GM19099 (cell line): ENCODE measurements around the gene TLDC2.

Experiments used
- POLR2A ChIP-seq: IDR thresholded peaks from 3 replicates; pipeline ENCODE4 v1.6.1; 2011; ENCODE audit warnings: low read depth; ENCODE audit not compliant: insufficient read length; ENCODE audit errors: extremely low read depth

The TLDC2 gene

DNA sequence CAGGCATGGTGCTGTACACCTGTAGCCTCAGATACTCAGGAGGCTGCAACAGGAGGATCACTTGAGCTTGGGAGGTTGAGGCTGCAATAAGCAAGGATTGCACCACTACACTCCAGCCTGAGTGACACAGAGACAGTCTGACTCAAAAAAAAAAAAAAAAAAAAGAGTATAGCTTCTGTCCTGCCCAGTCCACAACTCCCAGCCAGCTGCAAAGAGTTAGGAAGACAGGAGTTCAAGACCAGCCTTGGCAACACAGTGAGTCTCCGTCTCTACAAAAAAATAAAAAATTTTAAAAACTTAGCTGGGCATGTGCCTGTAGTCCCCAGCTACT lies 28.3 kb upstream of the TLDC2 start:
- no peak for TF ChIP-seq POLR2A

DNA sequence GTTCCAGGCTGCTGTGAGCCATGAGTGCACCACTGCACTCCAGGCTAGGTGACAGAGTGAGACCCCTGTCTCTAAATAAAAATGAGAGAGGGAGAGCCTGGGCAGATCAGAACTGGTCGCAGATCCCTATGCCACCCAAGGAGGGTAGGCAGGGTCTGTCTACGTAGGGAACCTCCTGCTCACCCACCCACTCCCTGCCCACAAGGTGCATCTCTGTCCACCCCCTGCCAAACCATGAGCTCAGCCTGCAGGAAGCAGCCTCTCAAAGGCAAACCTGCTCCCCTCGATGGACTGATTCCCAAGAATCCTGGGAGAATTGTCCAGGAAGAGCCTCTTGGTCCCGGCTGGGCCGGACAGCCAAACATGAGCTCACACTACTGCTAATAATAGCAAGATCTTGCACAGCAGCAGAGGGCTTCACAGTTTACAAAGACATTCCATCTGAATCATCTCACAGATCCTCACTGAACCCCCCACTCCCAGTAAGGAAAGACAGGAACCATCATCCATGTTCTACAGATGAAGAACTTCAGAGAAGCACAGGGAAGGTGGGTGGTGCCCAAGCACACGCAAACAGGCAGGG lies 27.8 kb upstream of the TLDC2 start:
- no peak for TF ChIP-seq POLR2A

DNA sequence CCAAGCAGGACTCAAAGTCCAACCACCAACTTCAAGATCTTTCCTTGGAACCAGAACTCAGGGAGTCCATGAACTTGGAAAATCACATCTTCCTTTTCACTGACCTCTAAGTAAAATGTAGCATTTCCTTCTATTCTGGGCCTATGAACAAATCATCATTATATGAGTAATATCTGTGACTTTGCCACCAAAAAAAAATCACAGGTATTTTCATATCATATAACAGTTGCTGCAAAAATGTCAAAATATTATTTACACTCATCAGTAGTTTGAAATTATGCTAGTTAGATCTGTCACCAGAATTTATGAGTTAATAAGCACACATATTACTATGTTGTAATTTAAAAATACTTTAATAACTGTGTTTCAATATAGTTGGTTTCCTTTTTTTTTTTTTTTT lies 27.3 kb upstream of the TLDC2 start:
- no peak for TF ChIP-seq POLR2A

DNA sequence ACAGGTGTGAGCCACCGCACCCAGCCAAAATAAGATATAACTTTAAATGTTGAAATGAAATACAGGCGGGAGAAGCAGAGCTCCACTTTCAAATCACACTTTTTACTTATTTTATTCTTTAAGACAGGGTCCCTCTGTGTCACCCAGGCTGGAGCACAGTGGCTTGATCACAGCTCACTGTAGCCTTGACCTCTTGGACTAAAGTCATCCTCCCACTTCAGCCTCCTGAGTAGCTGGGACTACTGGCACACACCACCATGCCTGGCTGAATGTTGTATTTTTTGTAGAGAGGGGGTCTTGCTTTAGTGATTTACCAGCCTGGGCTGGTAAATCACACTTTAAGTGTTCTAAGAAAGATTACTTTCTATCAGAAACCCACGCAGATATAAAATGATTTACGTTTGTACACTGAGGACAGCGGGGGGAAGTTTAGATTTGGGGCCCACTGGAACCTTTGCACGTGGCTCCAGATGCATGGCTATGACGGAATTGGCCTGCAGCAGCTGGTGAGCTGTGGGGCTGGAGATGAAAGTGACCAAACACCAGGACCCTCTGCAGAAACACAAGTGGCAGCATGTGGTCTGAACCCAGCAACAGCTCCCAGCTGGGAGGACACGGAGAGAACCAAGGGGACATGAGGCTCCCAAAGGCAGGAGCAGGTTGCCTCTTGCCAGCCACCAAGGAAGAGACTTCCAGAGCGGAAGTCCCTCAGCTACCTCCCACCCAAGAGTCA lies 26.4 kb upstream of the TLDC2 start:
- TF ChIP-seq POLR2A: no peak

DNA sequence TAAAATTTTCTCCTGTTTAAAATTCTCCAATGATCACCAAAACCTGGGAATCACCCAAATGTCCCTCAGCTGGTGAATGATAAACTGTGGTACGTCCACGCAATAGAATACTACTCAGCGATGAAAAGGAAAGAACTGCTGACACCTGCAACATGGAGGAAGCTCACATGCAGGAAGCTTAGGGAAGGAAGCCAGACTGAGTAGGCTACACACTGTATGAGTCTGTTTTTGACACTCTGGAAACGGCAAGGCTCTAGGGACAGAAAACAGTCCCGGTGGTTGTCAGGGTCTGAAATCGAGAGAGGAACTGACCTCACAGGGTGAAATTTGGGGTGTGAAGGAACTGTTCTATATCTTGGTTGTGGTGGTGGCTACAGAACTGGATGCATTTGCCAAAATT lies 25.2 kb upstream of the TLDC2 start:
- TF ChIP-seq POLR2A: no peak

DNA sequence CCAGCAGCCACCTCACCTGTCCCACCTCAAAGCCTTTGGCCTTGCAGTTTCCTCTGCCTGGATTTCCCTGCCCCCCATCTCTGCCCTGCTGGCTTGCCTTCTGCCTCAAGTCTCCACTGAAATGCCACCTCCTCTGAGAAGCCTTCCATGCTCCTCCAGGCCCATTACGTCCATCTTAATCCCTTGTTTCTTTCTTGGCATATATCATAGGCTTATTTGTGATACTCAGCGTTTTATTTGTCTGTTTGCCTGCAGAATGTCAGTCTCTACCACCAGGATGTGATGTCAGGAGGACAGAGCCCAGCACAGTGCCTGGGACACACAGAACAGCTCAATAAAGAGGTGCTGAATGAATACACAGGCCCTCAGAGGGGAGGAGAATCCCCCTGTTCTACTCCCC lies 24.4 kb upstream of the TLDC2 start:
- TF ChIP-seq POLR2A: no peak

DNA sequence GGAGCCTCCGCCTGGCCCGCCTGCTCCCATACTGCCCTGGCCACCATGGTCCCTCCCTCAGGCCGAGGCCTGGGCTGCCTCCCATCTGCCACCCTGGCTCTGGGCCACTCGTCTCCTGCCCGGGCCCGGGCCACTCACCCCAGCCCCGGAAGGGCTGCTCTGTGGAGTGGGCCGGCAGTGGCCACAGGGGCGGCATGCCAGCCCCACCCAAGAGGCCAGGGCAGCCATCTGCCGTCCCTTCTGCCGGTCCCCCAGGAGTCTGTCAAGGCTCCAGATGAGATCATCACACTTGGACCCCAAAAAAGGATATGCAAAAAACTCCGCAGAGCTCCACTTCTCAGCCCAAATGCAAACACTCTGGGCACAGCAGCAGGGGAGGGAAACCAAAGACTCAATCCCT lies 23.8 kb upstream of the TLDC2 start:
- peak; percentile 51 for TF ChIP-seq POLR2A

DNA sequence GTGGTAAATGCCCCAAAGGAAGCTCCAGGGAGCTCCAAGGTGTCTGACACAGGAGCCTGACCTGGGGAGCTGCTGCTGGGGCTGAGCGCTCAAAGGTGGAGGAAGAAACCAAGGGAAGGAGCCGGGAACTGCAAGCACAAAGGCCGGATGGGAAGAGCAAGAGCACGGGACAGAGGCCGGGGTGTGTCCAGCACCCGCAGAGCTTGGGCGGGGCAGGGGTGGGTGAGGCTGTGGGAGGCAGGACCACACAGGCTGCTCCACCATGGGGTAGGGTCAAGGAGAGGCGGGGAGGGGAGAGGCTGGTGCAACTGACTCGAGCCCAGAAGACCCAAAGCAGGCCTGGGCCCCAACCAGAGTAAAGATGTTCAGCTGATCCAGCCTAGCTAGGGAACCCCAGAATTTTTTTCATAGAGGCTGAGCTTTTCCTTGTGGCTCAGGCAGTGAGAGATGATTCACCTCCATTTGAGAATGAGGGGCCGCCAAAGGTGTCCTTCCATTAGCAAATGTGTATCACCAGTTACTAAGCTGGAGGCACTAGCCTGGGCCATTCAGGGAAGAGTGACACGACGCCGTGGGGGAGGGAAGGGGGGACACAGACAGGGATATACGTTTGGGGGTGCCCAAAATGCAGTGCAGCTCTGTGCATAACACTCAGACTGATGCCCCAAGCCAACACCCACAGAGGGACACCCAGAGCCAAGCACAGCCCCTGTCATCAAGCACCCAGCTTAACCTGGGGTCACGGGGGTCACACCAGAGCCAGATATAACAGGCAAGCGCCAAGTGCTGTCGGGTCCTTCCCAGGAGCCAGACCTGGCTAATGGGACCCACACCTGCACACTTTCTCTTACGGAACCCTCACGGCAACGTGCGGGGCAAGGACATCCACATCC lies 21.3 kb upstream of the TLDC2 start:
- TF ChIP-seq POLR2A: no peak

DNA sequence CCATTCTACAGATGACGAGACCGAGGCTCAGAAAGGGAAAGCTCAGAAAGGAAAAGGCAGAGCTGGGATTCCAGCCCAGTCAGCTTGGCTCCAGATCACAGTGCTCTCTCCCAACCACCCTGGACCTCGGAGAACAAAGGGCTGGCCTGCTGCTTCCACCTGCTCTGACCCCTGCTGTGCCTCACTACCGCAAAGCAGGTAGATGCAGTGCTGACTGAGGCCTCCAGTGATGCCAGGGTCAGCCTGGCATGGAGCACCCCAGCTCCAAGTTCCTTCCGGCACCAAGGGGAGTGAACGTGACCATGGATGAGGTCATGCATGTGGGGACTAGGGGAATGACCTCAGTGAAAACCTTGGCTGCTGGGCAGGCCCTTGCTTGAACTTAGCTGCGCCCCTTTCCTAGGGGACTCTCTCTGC lies 20.7 kb upstream of the TLDC2 start:
- no peak for TF ChIP-seq POLR2A

DNA sequence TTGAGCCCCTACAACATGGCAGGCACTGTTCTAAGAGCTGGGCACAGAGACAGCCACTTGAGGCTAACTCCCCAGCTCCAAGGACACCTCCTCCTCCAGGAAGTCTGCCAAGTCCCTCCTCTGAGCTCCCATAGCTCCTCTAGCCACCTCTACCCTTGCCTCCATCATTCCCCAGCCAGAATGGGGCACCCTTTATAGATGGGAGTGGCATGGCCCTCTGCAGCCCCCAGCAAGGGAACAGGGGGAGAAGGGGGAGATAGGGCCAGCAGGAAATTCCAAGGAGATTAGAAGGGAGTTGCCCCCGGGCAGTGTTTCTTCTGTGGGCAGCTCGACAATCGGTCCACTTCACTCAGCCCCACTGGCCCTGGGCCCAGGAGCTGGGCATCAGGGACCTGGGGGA lies 19.7 kb upstream of the TLDC2 start:
- TF ChIP-seq POLR2A: no peak

DNA sequence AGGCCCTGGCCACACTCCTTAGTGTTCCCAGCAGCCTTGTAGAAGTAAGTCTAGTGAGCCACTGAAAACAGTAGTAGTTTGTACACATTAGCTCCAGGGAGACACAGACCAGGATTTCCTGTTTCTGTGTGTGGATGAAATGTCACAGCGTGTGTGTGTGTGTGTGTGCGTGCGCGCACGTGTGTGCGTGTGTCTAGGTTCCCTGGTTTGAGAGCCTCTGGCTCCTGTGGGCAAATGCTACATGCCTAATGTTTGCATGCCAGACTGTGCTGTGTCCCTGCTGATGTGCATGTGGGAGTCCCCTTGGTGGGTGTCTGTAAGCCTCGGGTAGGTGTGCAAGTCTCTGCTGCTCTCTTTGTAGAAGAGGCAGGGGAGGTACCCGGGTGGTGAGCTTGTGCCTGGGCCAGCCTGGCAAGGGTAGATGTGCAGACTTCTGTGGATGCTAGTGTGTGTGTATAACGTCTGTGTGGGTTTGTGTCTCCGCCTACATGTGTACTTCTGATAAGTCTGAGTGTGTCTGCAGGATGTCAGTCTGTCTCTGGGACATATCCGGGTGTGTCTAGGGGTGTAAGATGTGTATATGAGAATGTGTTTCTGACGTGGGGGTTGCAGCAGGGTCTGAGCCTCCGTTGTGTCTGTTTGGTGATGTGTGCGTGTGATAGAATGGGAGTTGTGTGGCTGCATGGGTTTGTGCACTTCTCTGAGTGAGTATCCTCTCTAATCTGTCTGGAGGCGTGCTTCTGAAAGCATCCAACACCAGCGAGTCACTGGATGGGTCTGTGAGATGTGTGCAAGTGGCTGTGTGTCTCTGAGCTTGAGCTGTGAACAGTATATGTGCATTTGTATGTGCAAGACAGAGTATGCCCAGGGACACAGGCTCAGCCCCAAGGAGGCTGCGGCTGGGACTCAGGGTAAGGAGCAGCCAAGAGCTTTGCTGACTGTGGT lies 19.0 kb upstream of the TLDC2 start:
- TF ChIP-seq POLR2A: no peak

DNA sequence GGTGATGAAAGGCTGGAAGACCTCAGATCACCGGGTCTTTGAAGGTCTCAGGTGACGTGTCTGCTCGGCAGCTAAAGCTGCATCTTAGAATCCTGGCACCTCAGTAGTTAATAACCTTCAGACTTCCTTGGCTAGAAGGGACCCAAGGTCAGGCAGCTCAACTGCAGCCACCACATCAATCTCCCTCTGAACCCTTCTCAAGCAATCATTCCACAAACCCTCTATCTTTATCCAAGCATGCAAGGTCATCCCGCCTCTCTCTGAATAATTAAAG lies 16.7 kb upstream of the TLDC2 start:
- TF ChIP-seq POLR2A: no peak

DNA sequence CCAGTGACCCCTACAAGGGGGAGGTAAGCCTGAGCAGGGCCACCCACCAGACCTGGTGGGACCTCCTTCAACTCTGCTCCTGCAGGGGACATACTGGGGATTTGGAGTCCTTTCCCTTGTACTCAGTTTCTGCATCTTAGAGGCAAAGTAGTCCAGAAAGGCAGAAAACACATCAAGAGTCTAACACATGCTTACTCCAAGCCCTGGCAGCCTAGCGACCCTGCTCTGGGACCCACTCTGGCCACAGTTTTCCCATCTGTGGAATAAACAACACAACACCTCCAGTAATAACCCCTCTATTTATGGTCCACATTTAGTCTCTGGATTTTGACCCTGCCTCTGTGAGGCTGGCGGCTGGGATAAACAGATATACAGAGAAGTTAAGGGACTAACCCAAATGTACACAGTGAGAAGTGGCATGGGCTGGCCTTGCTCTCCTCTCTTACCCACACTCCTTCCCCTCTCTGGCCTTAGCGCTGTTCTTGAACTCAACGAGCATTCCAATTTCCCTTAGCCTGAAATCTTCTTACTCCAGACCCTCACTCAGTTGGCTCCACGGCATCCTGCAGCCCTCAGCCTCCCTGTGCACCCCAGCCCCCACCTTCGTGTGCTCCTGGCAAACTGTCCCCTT lies 16.1 kb upstream of the TLDC2 start:
- no peak for TF ChIP-seq POLR2A

DNA sequence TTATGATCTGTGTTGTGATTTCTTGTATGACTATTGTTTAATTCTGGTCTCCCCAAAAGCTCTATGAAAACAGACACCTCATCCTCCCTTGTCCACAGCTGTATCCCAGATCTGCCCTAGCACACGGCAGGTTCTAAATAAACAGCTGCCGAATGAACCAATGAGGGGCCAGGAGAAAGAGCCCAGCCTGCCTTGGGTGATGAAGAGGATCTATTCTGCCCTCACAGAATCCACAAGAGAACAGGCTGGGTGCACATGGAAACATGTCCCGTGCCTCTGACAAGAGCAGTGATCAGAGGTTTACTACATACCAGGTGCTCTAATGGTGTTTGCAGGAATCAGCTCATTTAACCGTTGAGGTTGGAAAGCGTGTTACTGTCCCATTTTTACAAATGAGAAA lies 15.6 kb upstream of the TLDC2 start:
- TF ChIP-seq POLR2A: no peak
